ENCODE data around the gene POLR3C. TPM values are rescaled to one million over a fixed set of nuclear protein-coding genes. Genes with fewer than 3 reads are reported as not detected.
A peak's percentile ranks its signal among the peaks of the same experiment; 100 is the strongest.
"Not testable (repeated sequence)": the region's sequence is repeated elsewhere in the genome, so short reads cannot be mapped to it uniquely, and the experiment has no call there.

Gene POLR3C, protein sequence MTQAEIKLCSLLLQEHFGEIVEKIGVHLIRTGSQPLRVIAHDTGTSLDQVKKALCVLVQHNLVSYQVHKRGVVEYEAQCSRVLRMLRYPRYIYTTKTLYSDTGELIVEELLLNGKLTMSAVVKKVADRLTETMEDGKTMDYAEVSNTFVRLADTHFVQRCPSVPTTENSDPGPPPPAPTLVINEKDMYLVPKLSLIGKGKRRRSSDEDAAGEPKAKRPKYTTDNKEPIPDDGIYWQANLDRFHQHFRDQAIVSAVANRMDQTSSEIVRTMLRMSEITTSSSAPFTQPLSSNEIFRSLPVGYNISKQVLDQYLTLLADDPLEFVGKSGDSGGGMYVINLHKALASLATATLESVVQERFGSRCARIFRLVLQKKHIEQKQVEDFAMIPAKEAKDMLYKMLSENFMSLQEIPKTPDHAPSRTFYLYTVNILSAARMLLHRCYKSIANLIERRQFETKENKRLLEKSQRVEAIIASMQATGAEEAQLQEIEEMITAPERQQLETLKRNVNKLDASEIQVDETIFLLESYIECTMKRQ
- 12.2 TPM for total RNA-seq
- long read RNA-seq, transcript POLR3C-201 (15 exons, 1,851 nt) = major isoform, 22 of 26 reads
- long read RNA-seq, partial matches to known transcripts = 1 of 26 reads
- long read RNA-seq, other reads (novel, unspliced or antisense) = 3 of 26 reads

DNA sequence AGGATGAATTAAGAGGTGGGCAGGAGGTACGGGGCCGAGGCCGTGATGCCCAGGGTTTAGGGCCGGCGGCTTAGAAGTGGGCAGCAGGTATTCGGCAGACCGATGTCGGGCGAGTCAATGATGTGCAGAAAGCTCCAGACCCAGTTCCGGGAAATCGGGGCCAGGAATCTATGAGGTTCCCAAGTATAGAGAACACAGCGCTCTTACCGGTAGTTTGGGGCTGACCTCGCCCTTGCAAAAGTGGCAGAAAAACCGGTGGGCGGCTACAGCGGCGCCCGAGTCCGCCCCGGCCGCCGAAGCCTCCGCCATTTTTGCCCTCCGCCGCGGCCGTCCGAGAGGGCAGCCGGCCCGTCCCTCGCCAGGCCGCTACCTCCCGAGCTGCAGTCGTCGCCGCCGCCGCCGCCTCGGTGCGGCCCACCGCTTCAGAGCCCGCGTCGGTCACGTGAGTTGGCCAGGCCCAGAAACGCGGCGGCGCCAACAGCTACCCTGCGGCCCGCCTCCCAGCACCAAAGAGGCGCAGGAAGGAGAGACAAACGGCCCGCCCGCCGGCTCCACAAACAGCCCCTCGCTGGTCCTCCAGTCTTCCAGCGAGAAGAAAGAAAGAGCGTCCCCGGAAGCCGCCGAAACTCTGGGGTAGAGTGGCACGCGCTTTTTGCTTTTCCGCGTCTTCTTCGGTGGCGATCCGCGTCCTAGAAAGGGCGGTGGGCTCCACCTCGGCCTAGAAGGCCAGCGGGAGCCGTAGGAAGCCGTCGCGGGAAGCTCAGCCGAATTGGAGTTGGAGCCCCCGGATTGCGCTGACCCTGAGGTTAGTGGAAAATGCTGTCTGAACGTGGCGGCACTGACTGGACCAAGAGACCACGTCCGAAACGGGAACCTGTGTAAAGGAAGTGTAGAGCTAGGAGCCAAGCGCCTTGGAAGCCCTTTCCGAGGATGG lies at the start of gene POLR3C, which contains the start of gene RNF115:
TSS of gene POLR3C (plus strand) at position 636 of the 934 bp plus-strand sequence. CDS start 1,577 bp downstream, outside the sequence.
TSS of gene RNF115 (minus strand) at position 531 of the 934 bp plus-strand sequence. CDS start at position 309, 222 bp downstream.
- DNase-seq (peak; percentile 96), ATAC-seq (ENCODE audit: poor library complexity) (peak; percentile 97)
- intact Hi-C loops (cut with DNase I) = no loop called here

DNA sequence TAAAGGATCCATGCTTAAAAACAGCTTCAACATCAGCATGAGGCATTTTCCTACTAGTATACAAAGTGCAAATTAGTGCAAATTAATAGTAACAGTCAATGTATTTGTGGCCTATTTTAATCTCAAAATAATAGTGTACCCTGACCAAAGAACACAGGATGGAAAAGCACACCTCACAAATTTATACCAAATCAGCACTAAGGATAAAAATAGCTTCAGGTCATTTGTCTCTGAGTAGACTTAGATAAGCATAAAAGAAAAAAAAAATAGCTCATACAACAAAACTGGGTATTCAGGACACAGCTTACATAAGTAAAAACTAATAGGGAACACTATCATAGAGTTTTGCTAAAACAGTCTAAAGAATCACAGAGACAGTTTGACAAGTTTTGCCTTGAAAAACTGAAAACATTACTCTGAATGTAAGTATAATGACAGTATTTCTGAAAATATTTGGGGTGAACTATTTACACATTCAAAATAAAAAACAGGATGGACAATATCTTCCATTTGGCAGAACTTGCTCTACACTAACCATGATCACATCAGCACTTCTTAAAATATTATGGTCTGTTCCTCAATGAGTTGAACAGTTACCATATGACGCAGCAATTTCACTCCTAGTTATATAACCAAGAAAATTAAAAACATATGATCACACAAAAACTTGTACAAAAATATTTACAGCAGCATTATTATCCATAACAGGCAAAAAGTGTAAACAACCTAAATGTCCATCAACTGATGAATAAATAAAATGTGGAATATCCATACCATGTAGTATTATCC lies 46.4 kb upstream of the POLR3C start:
- peak; percentile 60 for ATAC-seq (ENCODE audit: poor library complexity)
- no peak for DNase-seq
- intact Hi-C loops (cut with DNase I) = no loop called here

GRCh38 chr1:145778146-145778540 lies 45.9 kb upstream of the POLR3C start:
- DNase-seq (no peak), ATAC-seq (ENCODE audit: poor library complexity) (no peak)
- intact Hi-C loops (cut with DNase I) = no loop called here

DNA sequence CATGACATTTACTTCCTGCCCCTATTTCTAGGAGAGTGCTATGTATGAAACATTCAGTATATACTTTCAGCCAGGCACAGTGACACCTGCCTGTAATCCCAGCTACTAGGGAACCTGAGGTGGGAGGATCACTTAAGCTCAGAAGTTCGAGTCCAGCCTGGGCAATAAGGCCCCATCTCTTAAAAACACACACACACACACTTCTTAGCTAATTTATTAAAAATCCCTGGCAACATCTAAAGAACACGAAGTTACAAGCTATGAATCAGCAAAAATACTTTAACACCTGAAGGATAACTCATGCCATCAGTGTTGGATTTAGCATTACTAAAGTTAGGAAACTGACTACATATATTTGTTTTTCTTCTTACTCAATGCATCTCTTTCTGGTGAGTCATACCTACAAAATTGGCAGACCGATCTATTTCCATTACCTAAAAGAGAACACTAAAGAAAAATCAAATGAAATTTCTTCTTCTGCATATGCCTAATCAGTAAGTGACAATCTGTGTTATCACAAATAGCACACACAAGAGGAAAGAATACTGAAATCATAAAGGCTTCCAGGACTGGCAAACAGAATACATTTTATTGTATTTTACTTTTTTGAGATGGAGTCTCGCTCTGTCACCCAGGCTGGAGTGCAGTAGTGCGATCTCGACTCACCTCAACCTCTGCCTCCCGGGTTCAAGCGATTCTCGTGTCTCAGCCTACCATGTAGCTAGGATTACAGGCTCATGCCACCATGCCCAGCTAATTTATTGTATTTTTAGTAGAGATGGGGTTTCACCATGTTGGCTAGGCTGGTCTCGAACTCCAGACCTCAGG lies 41.5 kb upstream of the POLR3C start:
- ATAC-seq (ENCODE audit: poor library complexity) (no peak), DNase-seq (no peak)
- intact Hi-C loops (cut with DNase I) = no loop called here

GRCh38 chr1:145784409-145784808 lies 39.6 kb upstream of the POLR3C start:
- intact Hi-C loops (cut with DNase I) = no loop called here
- no peak for DNase-seq
- ATAC-seq (ENCODE audit: poor library complexity) = peak; percentile 25

DNA sequence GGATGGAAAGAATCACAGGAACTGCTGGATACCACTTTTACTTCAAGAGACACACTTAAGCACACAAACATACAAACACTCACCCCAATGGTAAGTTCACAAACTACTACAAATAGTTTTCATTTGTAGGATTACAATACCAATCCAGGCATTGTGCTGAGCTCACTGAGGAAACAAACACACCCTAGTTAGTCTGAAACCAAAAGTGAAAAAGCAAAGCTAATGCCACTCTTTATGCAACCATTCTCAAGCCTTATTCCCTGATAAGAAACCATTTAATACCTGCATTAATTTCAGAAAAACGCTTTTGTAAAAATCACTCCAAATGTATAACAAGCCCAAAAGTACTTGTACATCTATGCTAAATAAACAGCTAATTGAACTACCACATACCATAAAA lies 38.5 kb upstream of the POLR3C start:
- intact Hi-C loops (cut with DNase I) = no loop called here
- ATAC-seq (ENCODE audit: poor library complexity) (no peak), DNase-seq (no peak)

GRCh38 chr1:145786271-145786670 lies 37.7 kb upstream of the POLR3C start:
- ATAC-seq (ENCODE audit: poor library complexity) (no peak), DNase-seq (no peak)
- intact Hi-C loops (cut with DNase I) = no loop called here

DNA sequence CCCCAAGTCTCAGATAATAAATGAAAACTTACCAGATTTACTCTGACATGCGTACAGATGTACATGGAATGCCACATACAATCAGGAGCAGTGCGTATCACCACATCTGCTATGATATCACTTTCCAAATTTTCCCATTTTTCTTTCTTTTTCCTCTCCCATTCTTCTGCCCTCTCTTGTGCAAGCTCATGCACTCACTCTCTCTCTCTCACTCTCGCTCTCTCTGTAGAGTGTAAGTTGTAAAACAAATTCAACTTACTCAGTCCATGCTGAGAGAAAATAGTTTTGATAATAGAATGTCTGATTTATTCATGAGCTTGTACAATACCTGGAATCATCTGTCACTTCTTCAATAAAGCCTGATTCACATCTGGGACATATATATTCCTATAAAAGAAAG lies 35.4 kb upstream of the POLR3C start:
- no peak for DNase-seq
- intact Hi-C loops (cut with DNase I) = no loop called here
- ATAC-seq (ENCODE audit: poor library complexity) = no peak

GRCh38 chr1:145791860-145792259 lies 32.1 kb upstream of the POLR3C start:
- intact Hi-C loops (cut with DNase I); ATAC-seq (ENCODE audit: poor library complexity); DNase-seq: not testable (repeated sequence)

DNA sequence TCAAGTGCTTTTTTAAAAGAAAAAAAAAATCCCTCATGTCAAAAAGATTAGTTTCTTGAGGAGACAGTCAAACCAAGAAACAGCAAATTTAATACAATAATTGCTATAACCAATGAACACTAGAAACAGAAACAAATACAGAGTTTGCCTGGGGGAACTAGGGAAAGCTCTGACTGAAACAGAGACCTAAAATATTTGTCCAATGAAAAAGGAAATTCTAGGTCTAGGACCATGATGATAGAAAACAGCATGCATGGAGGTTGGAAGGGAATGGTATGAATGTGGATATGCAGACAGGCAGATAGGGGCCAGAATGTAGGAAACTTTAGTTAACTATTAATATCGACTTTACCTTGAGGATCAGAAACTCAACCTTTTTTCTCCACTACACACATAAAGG lies 31.5 kb upstream of the POLR3C start:
- no peak for DNase-seq
- no peak for ATAC-seq (ENCODE audit: poor library complexity)
- intact Hi-C loops (cut with DNase I) = no loop called here

GRCh38 chr1:145795257-145795881 lies 28.6 kb upstream of the POLR3C start:
- DNase-seq = no peak
- ATAC-seq (ENCODE audit: poor library complexity) = no peak
- intact Hi-C loops (cut with DNase I) = no loop called here

GRCh38 chr1:145796753-145797152 lies 27.2 kb upstream of the POLR3C start:
- intact Hi-C loops (cut with DNase I) = no loop called here
- DNase-seq (no peak), ATAC-seq (ENCODE audit: poor library complexity) (no peak)

DNA sequence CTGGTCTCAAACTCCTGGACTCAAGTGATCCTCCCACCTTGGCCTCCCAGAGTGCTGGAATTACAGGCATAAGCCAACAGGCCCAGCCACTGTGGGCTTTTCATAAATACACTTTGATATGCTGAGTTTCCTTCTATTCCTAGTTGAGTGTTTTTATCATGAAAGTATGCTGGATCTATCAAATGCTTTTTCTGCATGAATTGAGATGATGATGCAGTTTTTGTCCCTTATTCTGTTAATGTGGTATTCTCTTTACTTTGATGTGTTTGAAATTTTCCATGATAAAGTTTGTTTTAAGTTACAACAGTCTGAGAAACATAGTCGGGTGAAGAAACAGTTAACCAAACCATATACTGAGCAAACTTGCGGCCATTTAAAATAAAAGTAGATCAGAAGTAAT lies 24.2 kb upstream of the POLR3C start:
- intact Hi-C loops (cut with DNase I) = no loop called here
- DNase-seq (no peak), ATAC-seq (ENCODE audit: poor library complexity) (no peak)

DNA sequence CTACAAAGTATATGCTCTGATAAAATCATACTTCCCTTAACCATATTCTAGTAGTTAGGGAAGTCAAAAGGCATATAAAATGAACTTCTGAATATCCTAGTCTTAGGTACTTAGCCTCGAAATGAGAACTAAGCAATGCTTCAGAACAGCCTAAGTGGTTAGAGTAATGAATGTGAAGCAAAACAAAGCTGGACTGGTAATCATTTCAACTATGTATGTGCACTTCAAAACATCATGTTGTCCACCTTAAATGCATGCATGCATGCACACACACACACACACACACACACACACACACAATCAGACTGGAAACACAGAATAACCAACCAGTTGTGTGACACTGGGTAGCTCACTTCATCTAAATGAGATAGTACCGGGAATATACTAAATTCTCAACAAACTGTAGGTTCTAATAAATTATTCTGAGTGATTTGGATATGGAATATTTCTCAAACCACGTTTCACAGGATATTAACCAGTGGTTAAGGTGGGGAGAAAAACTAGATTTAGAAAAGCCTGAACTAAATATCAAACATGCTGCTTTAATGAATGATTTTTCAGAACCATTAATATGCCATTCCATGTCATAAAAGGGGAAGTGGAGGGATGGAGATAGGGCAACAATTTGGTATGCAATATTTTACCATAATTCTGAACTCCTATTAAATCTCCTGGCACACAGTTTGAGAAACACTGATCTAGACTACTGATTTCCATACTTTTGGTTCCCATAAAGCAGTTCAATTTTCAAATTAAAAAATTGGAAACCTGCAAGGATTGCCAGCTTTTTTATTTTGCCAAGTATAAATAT lies 19.6 kb upstream of the POLR3C start:
- DNase-seq (no peak), ATAC-seq (ENCODE audit: poor library complexity) (no peak)
- intact Hi-C loops (cut with DNase I) = no loop called here

- intact Hi-C loops (cut with DNase I) = no loop called here
- no peak for ATAC-seq (ENCODE audit: poor library complexity)
Observed at GRCh38 chr1:145805057-145805456, 18.9 kb upstream of the POLR3C start.

DNA sequence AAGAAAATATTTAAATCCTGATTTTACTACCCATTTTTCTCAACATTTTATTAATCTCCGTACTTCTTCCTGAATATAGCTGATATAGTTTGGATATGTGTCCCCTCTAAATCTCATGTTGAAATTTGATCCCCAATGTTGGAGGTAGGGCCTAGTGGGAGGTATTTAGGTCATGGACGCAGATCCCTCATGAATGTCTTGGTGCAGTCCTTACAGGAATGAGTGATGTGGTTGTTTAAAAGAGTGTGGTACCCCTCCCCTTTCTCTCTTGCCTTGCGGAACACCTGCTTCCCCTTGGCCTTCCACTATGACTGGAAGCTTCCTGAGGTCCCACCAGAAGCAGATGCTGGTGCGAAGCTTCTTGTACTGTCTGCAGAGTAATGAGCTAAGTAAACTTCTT lies 17.6 kb upstream of the POLR3C start:
- intact Hi-C loops (cut with DNase I) = no loop called here
- ATAC-seq (ENCODE audit: poor library complexity) (no peak), DNase-seq (no peak)

More at GRCh38 chr1:145805057-145805456, 18.9 kb upstream of the POLR3C start:
- no peak for DNase-seq

All from Right ventricle myocardium superior (tissue), 1 donor.